SK-N-SH (cell line): ENCODE measurements around the gene FAM20B. TPM values are rescaled to one million over a fixed set of nuclear protein-coding genes. Genes with fewer than 3 reads are reported as not detected.

Source experiments
- CTCF ChIA-PET: fragments of 300-600, 350-600 bp; formaldehyde crosslinking; extraction: SDS; loops from one replicate; lab custom pipeline; 2021; lab: Yijun Ruan, JAX
- POLR2A ChIA-PET: fragments of 350-600 bp; sonication (Branson Sonifier 250); formaldehyde crosslinking; extraction: SDS; loops from one replicate; lab custom pipeline; 2020; ENCODE audit warnings: antibody characterized with exemption, inconsistent platforms; lab: Yijun Ruan, JAX
- DNase-seq: peaks from one replicate; pipeline ENCODE4 v3.0.0; 2012
- H2AFZ ChIP-seq: fragments of 200-600 bp; sonication (generic); 2 replicates; pipeline ENCODE4 v1.8.1; 2016; ENCODE audit warnings: antibody characterized with exemption, mild to moderate bottlenecking, low read depth
- H3F3A ChIP-seq: fragments of 200-600 bp; sonication (generic); replicated peaks from 2 replicates; pipeline ENCODE3; 2016; ENCODE audit warnings: antibody characterized with exemption, mild to moderate bottlenecking; ENCODE audit not compliant: insufficient read depth
- H3K27ac ChIP-seq, 2 experiments: fragments of 200-500 bp in 1 of 2; fragments of 200-600 bp in 1 of 2; sonication (Bioruptor generic) in 1 of 2; sonication (generic), shearing (Covaris generic) in 1 of 2; 2 replicates each; pipeline versions ENCODE4 v1.5.1 to v1.6.1; 2014 to 2016; ENCODE audit warnings: low read depth in 2 of 2, inconsistent platforms in 1 of 2, low read length in 1 of 2, mild to moderate bottlenecking in 1 of 2, mixed read lengths in 1 of 2
- H3K27me3 ChIP-seq: fragments of 200-600 bp; sonication (generic), shearing (Covaris generic); 2 replicates; pipeline ENCODE4 v1.6.1; 2016; ENCODE audit warnings: mixed run types; ENCODE audit not compliant: insufficient read depth
- H3K36me3 ChIP-seq, 2 experiments: fragments of 200-500 bp in 1 of 2; fragments of 200-600 bp in 1 of 2; sonication (Bioruptor generic) in 1 of 2; sonication (generic) in 1 of 2; replicated peaks in 1 of 2; 2 replicates each; pipeline versions ENCODE3 to v1.5.1; 2014 to 2016; ENCODE audit warnings: low read length in 1 of 2, mild to moderate bottlenecking in 1 of 2; ENCODE audit not compliant: insufficient read depth in 2 of 2, control insufficient read depth in 1 of 2
- H3K4me1 ChIP-seq, 2 experiments: fragments of 200-500 bp in 1 of 2; fragments of 200-600 bp in 1 of 2; sonication (Bioruptor generic) in 1 of 2; sonication (generic), shearing (Covaris generic) in 1 of 2; 2 replicates each; pipeline versions ENCODE4 v1.5.1 to v1.6.1; 2014 to 2016; ENCODE audit warnings: low read depth in 1 of 2, low read length in 1 of 2, mixed run types in 1 of 2; ENCODE audit not compliant: insufficient read depth in 2 of 2, control insufficient read depth in 1 of 2
- H3K4me2 ChIP-seq: fragments of 200-600 bp; sonication (generic), shearing (Covaris generic); 2 replicates; pipeline ENCODE4 v1.6.1; 2017; ENCODE audit warnings: mixed run types
- H3K4me3 ChIP-seq, 2 experiments: fragments of 200-500 bp in 1 of 2; fragments of 200-600 bp in 1 of 2; sonication (Bioruptor generic) in 1 of 2; sonication (generic), shearing (Covaris generic) in 1 of 2; 2 replicates each; pipeline versions ENCODE4 v1.5.1 to v1.8.1; 2014 to 2016; ENCODE audit warnings: low read depth in 2 of 2, inconsistent platforms in 1 of 2, low read length in 1 of 2, mild to moderate bottlenecking in 1 of 2, mixed read lengths in 1 of 2, moderate library complexity in 1 of 2
- H3K79me2 ChIP-seq: fragments of 200-600 bp; sonication (generic); 2 replicates; pipeline ENCODE4 v1.8.1; 2017; ENCODE audit warnings: mild to moderate bottlenecking; ENCODE audit not compliant: insufficient read depth
- H3K9ac ChIP-seq: fragments of 200-600 bp; sonication (generic); 2 replicates; pipeline ENCODE4 v1.6.1; 2017; ENCODE audit warnings: mixed run types
- H3K9me2 ChIP-seq: fragments of 200-600 bp; sonication (generic); 2 replicates; pipeline ENCODE4 v1.6.1; 2017; ENCODE audit warnings: mixed run types
- H3K9me3 ChIP-seq: fragments of 200-600 bp; sonication (generic); 2 replicates; pipeline ENCODE4 v1.6.1; 2017; ENCODE audit warnings: mixed run types, mild to moderate bottlenecking, moderate library complexity
- H4K20me1 ChIP-seq: fragments of 200-600 bp; sonication (generic); 2 replicates; pipeline ENCODE4 v1.6.1; 2017; ENCODE audit warnings: mild to moderate bottlenecking, mixed run types; ENCODE audit not compliant: insufficient read depth
- ELF1 ChIP-seq: IDR thresholded peaks from 2 replicates; pipeline ENCODE4 v1.4.0; 2012
- EP300 ChIP-seq, 2 experiments: IDR thresholded peaks; 2 replicates each; pipeline versions ENCODE4 v1.4.0 to v1.6.1; 2012; ENCODE audit warnings: borderline replicate concordance in 1 of 2, low read depth in 1 of 2, low read length in 1 of 2
- EZH2phosphoT487 ChIP-seq: fragments of 200-600 bp; sonication (generic); IDR thresholded peaks from 2 replicates; pipeline ENCODE4 v1.6.1; 2017; ENCODE audit warnings: low read depth, mixed run types, mild to moderate bottlenecking, antibody characterized with exemption, moderate library complexity, borderline replicate concordance
- FOSL2 ChIP-seq: IDR thresholded peaks from 2 replicates; pipeline ENCODE4 v1.4.0; 2012; ENCODE audit warnings: low read depth, mild to moderate bottlenecking, moderate library complexity, borderline replicate concordance
- FOXJ3 ChIP-seq: sonication (generic); formaldehyde crosslinking; IDR thresholded peaks from 2 replicates; pipeline ENCODE4 v1.5.1; 2020; ENCODE audit warnings: mild to moderate bottlenecking, missing genetic modification reagents
- GABPA ChIP-seq: IDR thresholded peaks from 2 replicates; pipeline ENCODE4 v1.4.0; 2012; ENCODE audit warnings: low read depth, mild to moderate bottlenecking
- MAX ChIP-seq: IDR thresholded peaks from 2 replicates; pipeline ENCODE4 v1.4.0; 2012; ENCODE audit warnings: low read depth
- MXI1 ChIP-seq: IDR thresholded peaks from 2 replicates; pipeline ENCODE4 v1.6.1; 2012; ENCODE audit warnings: mild to moderate bottlenecking, low read depth, low read length, improper control_type of control experiment
- NFIC ChIP-seq: IDR thresholded peaks from 2 replicates; pipeline ENCODE4 v1.4.0; 2012; ENCODE audit warnings: borderline replicate concordance
- PBX3 ChIP-seq: IDR thresholded peaks from 2 replicates; pipeline ENCODE4; 2012
- RAD21 ChIP-seq: IDR thresholded peaks from 2 replicates; pipeline ENCODE4 v1.6.1; 2012; ENCODE audit warnings: mild to moderate bottlenecking, low read length
- RCOR1 ChIP-seq: fragments of 150-350 bp; IDR thresholded peaks from 2 replicates; pipeline ENCODE4 v1.6.1; 2017; ENCODE audit warnings: antibody characterized with exemption, low read length
- RFX5 ChIP-seq: IDR thresholded peaks from 2 replicates; pipeline ENCODE4 v1.6.1; 2012; ENCODE audit warnings: mild to moderate bottlenecking, improper control_type of control experiment, low read length
- SIN3A ChIP-seq: IDR thresholded peaks from 2 replicates; pipeline ENCODE4 v1.6.1; 2012; ENCODE audit warnings: low read depth, mild to moderate bottlenecking, low read length, moderate library complexity, borderline replicate concordance
- TCF12 ChIP-seq: IDR thresholded peaks from 2 replicates; pipeline ENCODE4 v1.4.0; 2012
- TEAD4 ChIP-seq: IDR thresholded peaks from 2 replicates; pipeline ENCODE4 v1.4.0; 2012; ENCODE audit warnings: mild to moderate bottlenecking, borderline replicate concordance; ENCODE audit not compliant: insufficient read depth
- USF1 ChIP-seq: IDR thresholded peaks from 2 replicates; pipeline ENCODE4 v1.4.0; 2012; ENCODE audit warnings: low read depth, borderline replicate concordance
- YY1 ChIP-seq: IDR thresholded peaks from 2 replicates; pipeline ENCODE4 v1.4.0; 2012; ENCODE audit warnings: low read depth, mild to moderate bottlenecking
- WGBS: methylation state at CpG from one replicate; pipeline ENCODE4 v1.1.6; 2017; ENCODE audit warnings: low lambda C conversion rate; 5-methylcytosine and 5-hydroxymethylcytosine counted together
- polyA plus RNA-seq, 3 experiments: library from polyadenylated mRNA; depleted of rRNA; stranded (reverse); fragments of >200 nt; gene quantifications; 2 replicates each; pipeline ENCODE4 v1.2.3, GENCODE V29; 2012
- TF ChIP-seq, protein P1 (sequence below): fragments of 150-350 bp; IDR thresholded peaks from 2 replicates; pipeline ENCODE4 v1.6.1; 2017; ENCODE audit warnings: antibody characterized with exemption, low read length, low read depth, borderline replicate concordance
- TF ChIP-seq, protein P2 (sequence below): fragments of 200-600 bp; sonication (generic); IDR thresholded peaks from 2 replicates; pipeline ENCODE4 v1.6.1; 2017; ENCODE audit warnings: antibody characterized with exemption, mild to moderate bottlenecking, moderate library complexity

FAM20B gene
- polyA plus RNA-seq, 1 of the 3 experiments (the other 2 are of a cell fraction) = 14.9 TPM

- peak overlapping the region; percentile 78; the same call in 1 of the 2 replicates for H2AFZ ChIP-seq
- peaks cover 8 to 18% of the 10 kb centered on the region in 2 experiments; a peak in 3 of 4 replicates for H3K4me1 ChIP-seq
- peak overlapping the region; percentile 15 to 39; a peak in 2 of 4 replicates for H3K27ac ChIP-seq
- H3F3A ChIP-seq = peaks cover 4% of the 10 kb centered on the region
- no peaks in the 10 kb centered on the region for H3K9me2 ChIP-seq
- no peaks in the 10 kb centered on the region for H4K20me1 ChIP-seq
- no peaks in the 10 kb centered on the region for H3K36me3 ChIP-seq
- peak overlapping the region; percentile 31; the same call in 1 of the 2 replicates for H3K4me2 ChIP-seq
- POLR2A ChIA-PET = interaction anchor here (0.9 kb wide), 1 partner anchor 22 kb away, joined by 4 read pairs; no protein-coding TSS in a partner anchor
- H3K9me3 ChIP-seq = no peaks in the 10 kb centered on the region
- no peak overlapping the region; a peak in 1 of 4 replicates for H3K4me3 ChIP-seq
- TF ChIP-seq TCF12 = no peak
- TF ChIP-seq NFIC = no peak
- TF ChIP-seq RFX5 = no peak
- no peak for TF ChIP-seq YY1
- TF ChIP-seq, protein P1, sequence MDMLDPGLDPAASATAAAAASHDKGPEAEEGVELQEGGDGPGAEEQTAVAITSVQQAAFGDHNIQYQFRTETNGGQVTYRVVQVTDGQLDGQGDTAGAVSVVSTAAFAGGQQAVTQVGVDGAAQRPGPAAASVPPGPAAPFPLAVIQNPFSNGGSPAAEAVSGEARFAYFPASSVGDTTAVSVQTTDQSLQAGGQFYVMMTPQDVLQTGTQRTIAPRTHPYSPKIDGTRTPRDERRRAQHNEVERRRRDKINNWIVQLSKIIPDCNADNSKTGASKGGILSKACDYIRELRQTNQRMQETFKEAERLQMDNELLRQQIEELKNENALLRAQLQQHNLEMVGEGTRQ = no peak
- TF ChIP-seq FOXJ3 (CRISPR knock-in tag) = no peak
- no peak for TF ChIP-seq RCOR1
- TF ChIP-seq RAD21 = no peak
- TF ChIP-seq TEAD4 = no peak
- no peak for TF ChIP-seq EP300 (IDR thresholded peaks at IDR 0.05; ENCODE audit: borderline replicate concordance in 1 of 2, low read depth in 1 of 2, low read length in 1 of 2)
- no peak for TF ChIP-seq USF1
- TF ChIP-seq, protein P2, sequence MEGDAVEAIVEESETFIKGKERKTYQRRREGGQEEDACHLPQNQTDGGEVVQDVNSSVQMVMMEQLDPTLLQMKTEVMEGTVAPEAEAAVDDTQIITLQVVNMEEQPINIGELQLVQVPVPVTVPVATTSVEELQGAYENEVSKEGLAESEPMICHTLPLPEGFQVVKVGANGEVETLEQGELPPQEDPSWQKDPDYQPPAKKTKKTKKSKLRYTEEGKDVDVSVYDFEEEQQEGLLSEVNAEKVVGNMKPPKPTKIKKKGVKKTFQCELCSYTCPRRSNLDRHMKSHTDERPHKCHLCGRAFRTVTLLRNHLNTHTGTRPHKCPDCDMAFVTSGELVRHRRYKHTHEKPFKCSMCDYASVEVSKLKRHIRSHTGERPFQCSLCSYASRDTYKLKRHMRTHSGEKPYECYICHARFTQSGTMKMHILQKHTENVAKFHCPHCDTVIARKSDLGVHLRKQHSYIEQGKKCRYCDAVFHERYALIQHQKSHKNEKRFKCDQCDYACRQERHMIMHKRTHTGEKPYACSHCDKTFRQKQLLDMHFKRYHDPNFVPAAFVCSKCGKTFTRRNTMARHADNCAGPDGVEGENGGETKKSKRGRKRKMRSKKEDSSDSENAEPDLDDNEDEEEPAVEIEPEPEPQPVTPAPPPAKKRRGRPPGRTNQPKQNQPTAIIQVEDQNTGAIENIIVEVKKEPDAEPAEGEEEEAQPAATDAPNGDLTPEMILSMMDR = no peak
- TF ChIP-seq MXI1 = no peak
- no peak for TF ChIP-seq PBX3
- TF ChIP-seq EZH2phosphoT487 = no peak
- no peak for TF ChIP-seq MAX
- no peak for TF ChIP-seq FOSL2
- no peak for TF ChIP-seq SIN3A
- TF ChIP-seq GABPA = no peak
- no peak for TF ChIP-seq ELF1
- no peak for DNase-seq
- H3K79me2 ChIP-seq = no peaks in the 10 kb centered on the region
- no peaks in the 10 kb centered on the region for H3K27me3 ChIP-seq
- 56% methylated on average over 3 of the region's 3 CpGs for WGBS
- CTCF ChIA-PET = interaction anchor here (0.8 to 2.3 kb wide), 8 partner anchors 11 to 718 kb away, joined by 3 to 21 read pairs (median 4); no protein-coding TSS in a partner anchor
- no peak overlapping the region for H3K9ac ChIP-seq
Measured at GRCh38 chr1:179017383-179018326, 8.0 kb upstream of the FAM20B start.
